Activated T-cell treated with anti-CD3 and anti-CD28 coated beads, Interleukin-2, amount 50 U/mL, for 1 hour (primary cell): Measurements from ENCODE around the gene GNG10.
"Not testable (repeated sequence)": the region's sequence is repeated elsewhere in the genome, so short reads cannot be mapped to it uniquely, and the experiment has no call there.

Experiments
- DNase-seq: peaks from one replicate; pipeline ENCODE4 v3.0.0-alpha.2; 2020

Gene GNG10

GRCh38 chr9:111658943-111659342, 2.5 kb upstream of the GNG10 start:
- no peak for DNase-seq

- no peak for DNase-seq
These were observed 1.7 kb upstream of the GNG10 start for GRCh38 chr9:111659691-111660090.

DNA sequence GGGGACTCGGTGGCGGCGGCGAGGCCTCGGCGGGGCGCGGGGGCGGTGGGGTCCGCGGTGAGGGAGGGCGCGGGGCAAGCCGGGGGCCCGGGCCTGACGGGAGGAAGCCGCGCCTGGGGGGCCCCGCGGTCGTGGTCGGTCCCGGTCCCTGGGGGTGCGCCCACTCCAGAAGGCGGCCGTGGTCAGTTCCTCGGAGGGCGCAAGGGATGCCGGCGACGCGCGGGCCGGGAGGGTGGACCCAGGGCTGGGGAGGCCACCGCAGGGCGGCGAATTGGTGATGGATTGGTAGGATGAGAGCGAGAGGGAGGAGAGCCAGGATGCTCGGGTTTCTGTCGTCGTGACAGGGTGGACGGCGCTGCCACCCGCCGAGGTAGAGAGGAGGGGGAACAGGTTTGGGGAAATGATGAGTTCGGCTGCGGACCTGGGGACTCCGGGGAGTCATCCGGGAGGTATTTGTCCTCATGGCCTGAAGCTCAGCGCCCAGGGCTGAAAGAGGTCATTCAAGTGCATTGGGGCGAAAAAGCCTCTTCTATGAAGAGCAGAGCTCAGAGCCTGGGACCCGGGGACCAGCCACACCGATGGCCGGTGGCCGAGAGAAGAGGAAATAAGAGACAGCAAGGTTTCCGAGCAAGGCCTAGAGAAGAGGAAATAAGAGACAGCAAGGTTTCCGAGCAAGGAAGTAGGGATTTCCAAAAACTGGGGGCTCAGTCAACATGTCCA, 557 bp downstream of the GNG10 start:
- DNase-seq: peak; percentile 44

GRCh38 chr9:111662576-111663300, 1.3 kb downstream of the GNG10 start:
- no peak for DNase-seq

GRCh38 chr9:111663301-111663823, 2.0 kb downstream of the GNG10 start:
- DNase-seq: no peak

DNA sequence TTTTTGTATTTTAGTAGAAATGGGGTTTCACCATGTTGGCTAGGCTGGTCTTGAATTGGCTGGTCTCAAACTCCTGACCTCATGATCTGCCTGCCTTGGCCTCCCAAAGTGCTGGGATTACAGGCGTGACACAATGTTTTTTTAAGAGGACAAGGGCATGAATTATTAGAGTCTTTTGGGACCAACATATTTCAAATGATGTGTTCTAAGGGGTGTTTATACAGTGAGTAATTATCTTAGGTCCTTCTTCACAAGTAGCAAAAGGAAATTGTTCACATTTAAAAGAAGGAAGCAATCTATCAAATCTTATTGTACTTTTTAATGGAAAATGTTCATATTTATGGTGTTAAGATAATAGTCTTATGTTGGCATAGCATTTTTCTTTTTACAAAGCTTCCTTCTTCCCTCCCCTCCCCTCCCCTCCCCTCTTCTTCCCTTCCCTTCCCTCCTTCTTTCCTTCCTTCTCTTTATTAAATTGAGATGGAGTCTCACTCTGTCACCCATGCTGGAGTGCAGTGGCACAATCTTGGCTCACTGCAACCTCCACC, 6.7 kb downstream of the GNG10 start:
- DNase-seq: no peak

DNA sequence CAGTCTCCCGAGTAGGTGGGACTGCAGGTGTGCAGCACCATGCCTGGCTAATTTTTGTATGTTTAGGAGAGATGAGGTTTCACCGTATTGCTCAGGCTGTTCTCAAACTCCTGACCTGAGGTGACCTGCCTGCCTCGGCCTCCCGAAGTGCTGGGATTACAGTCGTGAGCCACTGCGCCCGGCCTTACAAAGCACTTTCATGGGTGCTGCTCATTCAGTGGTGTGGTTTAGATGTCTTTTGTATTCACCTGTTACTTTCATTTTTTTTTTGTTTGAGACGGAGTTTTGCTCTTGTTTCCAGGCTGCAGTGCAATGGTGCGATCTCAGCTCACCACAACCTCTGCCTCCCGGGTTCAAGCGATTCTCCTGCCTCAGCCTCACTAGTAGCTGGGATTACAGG, 7.2 kb downstream of the GNG10 start:
- DNase-seq: not testable (repeated sequence)

- DNase-seq: no peak
These were observed 12.9 kb downstream of the GNG10 start for GRCh38 chr9:111674319-111674718.

- DNase-seq: no peak
These were observed 14.7 kb downstream of the GNG10 start for GRCh38 chr9:111676116-111676515.

DNA sequence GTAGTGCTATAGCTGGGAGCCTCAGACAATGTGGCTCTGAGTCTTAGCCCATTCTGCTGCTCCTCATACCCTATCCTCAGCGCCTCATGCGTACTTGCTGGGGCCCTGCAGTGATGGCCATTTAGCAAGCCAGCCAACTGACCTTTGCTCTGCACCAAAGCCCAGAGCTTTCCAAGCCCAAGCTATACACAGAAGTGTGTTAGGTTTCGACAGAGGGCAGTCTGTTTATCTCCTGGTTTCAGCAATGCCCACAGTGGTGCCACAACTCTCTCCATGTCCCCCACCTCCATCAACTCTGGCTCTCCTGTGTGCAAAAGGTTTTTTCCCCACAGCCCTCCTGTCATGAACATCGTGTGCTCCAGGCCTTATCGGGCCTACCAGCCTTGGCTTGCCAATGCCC, 16.9 kb downstream of the GNG10 start:
- DNase-seq: no peak

- no peak for DNase-seq
These were observed 17.8 kb downstream of the GNG10 start for GRCh38 chr9:111679199-111679598.

DNA sequence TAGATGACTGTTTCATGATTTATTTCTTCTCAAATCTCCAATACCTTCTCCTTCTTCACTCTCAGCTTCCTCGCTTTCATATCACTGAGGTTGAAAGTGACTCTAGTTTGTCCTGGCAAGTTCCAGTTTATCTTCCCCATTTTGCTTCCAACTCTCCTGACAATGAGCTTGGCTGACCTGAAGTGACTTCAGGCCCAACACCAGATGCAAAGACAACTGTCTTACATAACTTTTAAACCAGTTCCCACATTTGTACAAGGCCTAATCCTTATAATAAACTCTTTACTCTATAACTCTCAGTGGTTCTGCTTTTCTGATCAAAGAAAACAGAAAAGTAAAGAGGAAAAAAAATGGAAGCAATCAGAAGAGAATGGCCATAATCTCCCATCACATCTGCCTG, 22.0 kb downstream of the GNG10 start:
- DNase-seq: no peak

- no peak for DNase-seq
These were observed 30.4 kb downstream of the GNG10 start for GRCh38 chr9:111691672-111692329.

DNA sequence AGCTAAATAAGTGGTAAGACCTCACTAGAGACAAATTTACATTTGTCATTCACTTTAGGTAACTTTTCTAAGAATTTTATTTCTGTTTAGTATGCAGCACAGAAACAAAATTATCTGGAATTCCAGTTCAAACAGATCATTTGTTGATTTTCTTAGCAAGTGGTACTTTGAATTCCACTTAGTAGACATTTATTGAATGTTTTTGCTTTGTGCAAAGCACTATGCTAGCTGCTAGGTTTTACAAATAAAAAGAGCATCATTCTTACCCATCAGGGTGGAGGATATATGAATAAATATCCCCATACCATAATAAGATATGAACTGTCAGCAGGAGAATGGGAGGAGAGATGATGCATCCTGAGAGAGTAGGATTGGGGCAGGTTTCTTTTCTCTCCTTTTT, 35.4 kb downstream of the GNG10 start:
- no peak for DNase-seq

- no peak for DNase-seq
These were observed 39.4 kb downstream of the GNG10 start for GRCh38 chr9:111700776-111701175.

GRCh38 chr9:111704503-111704902, 43.1 kb downstream of the GNG10 start:
- no peak for DNase-seq

GRCh38 chr9:111711548-111711947, 50.1 kb downstream of the GNG10 start:
- DNase-seq: no peak

- DNase-seq: no peak
These were observed 51.0 kb downstream of the GNG10 start for GRCh38 chr9:111712369-111712768.

DNA sequence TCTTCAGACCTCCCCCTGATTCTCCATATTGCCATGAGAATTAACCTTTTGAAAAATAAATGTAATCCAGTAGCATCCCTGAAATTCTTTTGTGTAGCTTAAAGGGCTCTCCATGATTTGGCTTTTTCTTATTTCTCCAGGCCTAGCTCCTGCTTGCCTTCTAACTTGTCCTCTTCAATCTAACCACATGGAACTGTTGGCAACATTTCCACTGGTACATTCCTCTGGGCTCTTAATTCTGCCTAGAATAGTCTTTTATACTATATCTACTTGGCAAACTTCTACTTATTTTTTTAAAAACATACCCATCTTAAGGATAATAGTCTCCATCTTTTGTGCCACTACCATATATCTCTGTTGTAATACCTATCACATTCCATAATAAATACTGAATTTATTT, 54.1 kb downstream of the GNG10 start:
- DNase-seq: no peak

- DNase-seq: no peak
These were observed 58.1 kb downstream of the GNG10 start for GRCh38 chr9:111719541-111719940.
